Liver (tissue), 9 donors: ENCODE results near the gene SBNO1. TPM values are rescaled to one million over a fixed set of nuclear protein-coding genes. Genes with fewer than 3 reads are reported as not detected.
A peak's percentile ranks its signal among the peaks of the same experiment; 100 is the strongest.
"Not testable (repeated sequence)": the region's sequence is repeated elsewhere in the genome, so short reads cannot be mapped to it uniquely, and the experiment has no call there.

Experiments
- DNase-seq: peaks from one replicate; pipeline ENCODE4 v3.0.0-alpha.2; 2017; ENCODE audit warnings: low spot score
- H3K27ac ChIP-seq, 2 donors: one replicate each; pipeline ENCODE4 v1.7.0; 2013; ENCODE audit warnings: inconsistent platforms in 2 of 2, low read length in 2 of 2, control low read depth in 1 of 2, low read depth in 1 of 2, mild to moderate bottlenecking in 1 of 2
- H3K27me3 ChIP-seq, 4 donors: one replicate each; pipeline versions ENCODE4 v1.6.1 to v1.7.0; 2013; ENCODE audit warnings: low read length in 3 of 4, inconsistent platforms in 1 of 4, mild to moderate bottlenecking in 1 of 4, moderate library complexity in 1 of 4; ENCODE audit not compliant: control insufficient read depth in 4 of 4, insufficient read depth in 4 of 4
- H3K36me3 ChIP-seq, 4 donors: one replicate each; pipeline versions ENCODE4 v1.6.1 to v1.7.0; 2013; ENCODE audit warnings: low read length in 3 of 4, mild to moderate bottlenecking in 3 of 4, low read depth in 1 of 4, moderate library complexity in 1 of 4; ENCODE audit not compliant: control insufficient read depth in 4 of 4, insufficient read depth in 3 of 4
- H3K4me1 ChIP-seq, 4 donors: one replicate each; pipeline versions ENCODE4 v1.6.1 to v1.7.0; 2013; ENCODE audit warnings: low read length in 3 of 4, mild to moderate bottlenecking in 3 of 4, moderate library complexity in 1 of 4; ENCODE audit not compliant: control insufficient read depth in 4 of 4, insufficient read depth in 4 of 4
- H3K4me3 ChIP-seq, 3 donors: one replicate each; pipeline versions ENCODE4 v1.6.1 to v1.7.0; 2013; ENCODE audit warnings: low read length in 3 of 3, control low read depth in 1 of 3, low read depth in 1 of 3, mild to moderate bottlenecking in 1 of 3
- H3K9ac ChIP-seq, 2 donors: one replicate each; pipeline ENCODE4 v1.7.0; 2013; ENCODE audit warnings: low read length in 2 of 2, mild to moderate bottlenecking in 2 of 2, moderate library complexity in 2 of 2, control low read depth in 1 of 2, low read depth in 1 of 2
- H3K9me3 ChIP-seq, 4 donors: one replicate each; pipeline versions ENCODE4 v1.6.1 to v1.7.0; 2013; ENCODE audit warnings: low read length in 3 of 4; ENCODE audit not compliant: control insufficient read depth in 4 of 4
- EGR1 ChIP-seq, 2 donors: IDR thresholded peaks; 2 replicates each; pipeline ENCODE4 v1.6.1; 2016 to 2018; ENCODE audit warnings: antibody characterized with exemption in 2 of 2, low read depth in 2 of 2
- FOXA1 ChIP-seq: IDR thresholded peaks from 2 replicates; pipeline ENCODE4 v1.6.1; 2016; ENCODE audit warnings: antibody characterized with exemption
- FOXA2 ChIP-seq: IDR thresholded peaks from 2 replicates; pipeline ENCODE4 v1.6.1; 2016; ENCODE audit warnings: antibody characterized with exemption
- GABPA ChIP-seq, 2 donors: IDR thresholded peaks in 1 of 2; conservative IDR thresholded peaks in 1 of 2; 2 replicates each; pipeline ENCODE4 v1.6.1; 2016; ENCODE audit warnings: antibody characterized with exemption in 2 of 2, mild to moderate bottlenecking in 1 of 2, moderate library complexity in 1 of 2
- HNF4G ChIP-seq: IDR thresholded peaks from 2 replicates; pipeline ENCODE4 v1.6.1; 2016; ENCODE audit warnings: antibody characterized with exemption
- JUND ChIP-seq, 2 donors: IDR thresholded peaks; 2 replicates each; pipeline ENCODE4 v1.6.1; 2016; ENCODE audit warnings: antibody characterized with exemption in 2 of 2
- NR2F2 ChIP-seq: IDR thresholded peaks from 2 replicates; pipeline ENCODE4 v1.6.1; 2016; ENCODE audit warnings: antibody characterized with exemption
- RAD21 ChIP-seq, 2 donors: IDR thresholded peaks; 2 replicates each; pipeline ENCODE4 v1.6.1; 2016; ENCODE audit warnings: antibody characterized with exemption in 2 of 2, mild to moderate bottlenecking in 2 of 2
- SP1 ChIP-seq: IDR thresholded peaks from 2 replicates; pipeline ENCODE4 v1.6.1; 2018; ENCODE audit warnings: antibody characterized with exemption, mild to moderate bottlenecking
- YY1 ChIP-seq: IDR thresholded peaks from 2 replicates; pipeline ENCODE4 v1.6.1; 2016; ENCODE audit warnings: antibody characterized with exemption, mild to moderate bottlenecking
- WGBS: extraction: QIAGEN DNeasy Blood & Tissue Kit; methylation state at CpG from one replicate; pipeline ENCODE4 v1.1.7; 2013; 5-methylcytosine and 5-hydroxymethylcytosine counted together
- polyA plus RNA-seq, 2 donors: library from polyadenylated mRNA; stranded (reverse) in 1 of 2; unstranded in 1 of 2; fragments of 200-250 nt in 1 of 2; fragments of >200 nt in 1 of 2; fragmentation: Nextera tagmentation in 1 of 2; extraction: Ambion mirVana in 1 of 2; gene quantifications; one replicate each; pipeline versions ENCODE4 v1.2.1 to v1.2.3, GENCODE V29; 2013 to 2015
- total RNA-seq, 2 donors: library from RNA; depleted of rRNA; stranded (reverse); fragments of >200 nt; gene quantifications; one replicate each; pipeline ENCODE4 v1.2.3, GENCODE V29; 2014
- TF ChIP-seq, protein P1 (sequence below): IDR thresholded peaks from 2 replicates; pipeline ENCODE4 v1.6.1; 2016; ENCODE audit warnings: antibody characterized with exemption
- TF ChIP-seq, protein P2 (sequence below): IDR thresholded peaks from 2 replicates; pipeline ENCODE4 v1.6.1; 2016; ENCODE audit warnings: antibody characterized with exemption
- TF ChIP-seq, protein P3 (sequence below): IDR thresholded peaks from 2 replicates; pipeline ENCODE4 v1.6.1; 2016; ENCODE audit warnings: antibody characterized with exemption, mild to moderate bottlenecking
- donor health status: healthy.
- donor health status: healthy.
- donor health status: healthy.
- donor health status: healthy.
- donor health status: healthy.

Gene SBNO1
- total and polyA plus RNA-seq, 4 donors: 4.0 to 19.8 (median 10.4) TPM

DNA sequence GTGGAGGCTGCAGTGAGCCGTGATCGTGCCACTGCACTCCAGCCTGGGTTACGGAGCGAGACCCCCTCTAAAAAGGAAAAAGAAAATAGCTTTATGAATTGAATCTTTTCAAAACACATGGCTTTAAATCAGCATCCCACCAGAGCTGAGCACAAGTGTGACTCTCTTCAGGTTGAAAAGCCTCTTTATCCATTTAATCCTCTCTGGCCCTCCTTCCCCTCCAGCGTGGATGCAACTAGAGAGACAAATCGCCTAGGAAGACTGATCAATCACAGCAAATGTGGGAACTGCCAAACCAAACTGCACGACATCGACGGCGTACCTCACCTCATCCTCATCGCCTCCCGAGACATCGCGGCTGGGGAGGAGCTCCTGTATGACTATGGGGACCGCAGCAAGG lies 42.6 kb upstream of the SBNO1 start:
- not testable (repeated sequence) for H3K4me3 ChIP-seq, H3K27ac ChIP-seq, H3K4me1 ChIP-seq, H3K9ac ChIP-seq, DNase-seq, H3K27me3 ChIP-seq, H3K9me3 ChIP-seq
- 97% methylated on average over 15 of the region's 15 CpGs for WGBS
- peaks cover 19 to 48% (median 32%) of the 10 kb centered on the region in 4 donors for H3K36me3 ChIP-seq

DNA sequence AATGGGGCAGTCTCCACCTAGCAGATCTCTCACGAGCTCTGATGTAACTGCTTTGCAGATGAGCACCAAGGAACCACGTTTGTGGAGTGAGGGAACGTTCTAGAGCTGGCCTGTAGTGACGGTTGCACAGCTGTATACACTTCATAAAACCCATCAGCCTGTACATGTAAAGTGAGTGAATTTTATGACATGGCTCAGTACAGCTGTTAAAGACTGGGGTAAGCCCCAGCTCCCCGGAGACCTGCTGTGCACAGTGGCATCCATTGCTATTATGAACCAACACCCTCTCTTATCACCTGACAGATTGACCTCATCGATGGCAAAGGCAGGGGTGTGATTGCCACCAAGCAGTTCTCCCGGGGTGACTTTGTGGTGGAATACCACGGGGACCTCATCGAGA lies 39.9 kb upstream of the SBNO1 start:
- peaks cover 19 to 53% (median 33%) of the 10 kb centered on the region in 4 donors for H3K36me3 ChIP-seq
- WGBS: 94% methylated on average over 9 of the region's 9 CpGs
- no peak overlapping the region for H3K9ac ChIP-seq
- H3K4me1 ChIP-seq: no peaks in the 10 kb centered on the region
- no peak overlapping the region for H3K27ac ChIP-seq
- H3K9me3 ChIP-seq: no peaks in the 10 kb centered on the region
- H3K27me3 ChIP-seq: no peaks in the 10 kb centered on the region
- TF ChIP-seq FOXA1: no peak
- no peak for TF ChIP-seq NR2F2
- TF ChIP-seq SP1: no peak
- no peak for TF ChIP-seq HNF4G
- TF ChIP-seq YY1: no peak
- TF ChIP-seq, protein P1, sequence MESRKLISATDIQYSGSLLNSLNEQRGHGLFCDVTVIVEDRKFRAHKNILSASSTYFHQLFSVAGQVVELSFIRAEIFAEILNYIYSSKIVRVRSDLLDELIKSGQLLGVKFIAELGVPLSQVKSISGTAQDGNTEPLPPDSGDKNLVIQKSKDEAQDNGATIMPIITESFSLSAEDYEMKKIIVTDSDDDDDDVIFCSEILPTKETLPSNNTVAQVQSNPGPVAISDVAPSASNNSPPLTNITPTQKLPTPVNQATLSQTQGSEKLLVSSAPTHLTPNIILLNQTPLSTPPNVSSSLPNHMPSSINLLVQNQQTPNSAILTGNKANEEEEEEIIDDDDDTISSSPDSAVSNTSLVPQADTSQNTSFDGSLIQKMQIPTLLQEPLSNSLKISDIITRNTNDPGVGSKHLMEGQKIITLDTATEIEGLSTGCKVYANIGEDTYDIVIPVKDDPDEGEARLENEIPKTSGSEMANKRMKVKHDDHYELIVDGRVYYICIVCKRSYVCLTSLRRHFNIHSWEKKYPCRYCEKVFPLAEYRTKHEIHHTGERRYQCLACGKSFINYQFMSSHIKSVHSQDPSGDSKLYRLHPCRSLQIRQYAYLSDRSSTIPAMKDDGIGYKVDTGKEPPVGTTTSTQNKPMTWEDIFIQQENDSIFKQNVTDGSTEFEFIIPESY: no peak
- TF ChIP-seq, protein P2, sequence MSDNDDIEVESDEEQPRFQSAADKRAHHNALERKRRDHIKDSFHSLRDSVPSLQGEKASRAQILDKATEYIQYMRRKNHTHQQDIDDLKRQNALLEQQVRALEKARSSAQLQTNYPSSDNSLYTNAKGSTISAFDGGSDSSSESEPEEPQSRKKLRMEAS: no peak
- no peak for TF ChIP-seq FOXA2
- no peak for TF ChIP-seq EGR1 (IDR thresholded peaks at IDR 0.05; ENCODE audit: low read depth in 2 of 2)
- TF ChIP-seq RAD21 (IDR thresholded peaks at IDR 0.05): no peak
- TF ChIP-seq JUND (IDR thresholded peaks at IDR 0.05): no peak
- no peak for DNase-seq
- H3K4me3 ChIP-seq: no peak overlapping the region

DNA sequence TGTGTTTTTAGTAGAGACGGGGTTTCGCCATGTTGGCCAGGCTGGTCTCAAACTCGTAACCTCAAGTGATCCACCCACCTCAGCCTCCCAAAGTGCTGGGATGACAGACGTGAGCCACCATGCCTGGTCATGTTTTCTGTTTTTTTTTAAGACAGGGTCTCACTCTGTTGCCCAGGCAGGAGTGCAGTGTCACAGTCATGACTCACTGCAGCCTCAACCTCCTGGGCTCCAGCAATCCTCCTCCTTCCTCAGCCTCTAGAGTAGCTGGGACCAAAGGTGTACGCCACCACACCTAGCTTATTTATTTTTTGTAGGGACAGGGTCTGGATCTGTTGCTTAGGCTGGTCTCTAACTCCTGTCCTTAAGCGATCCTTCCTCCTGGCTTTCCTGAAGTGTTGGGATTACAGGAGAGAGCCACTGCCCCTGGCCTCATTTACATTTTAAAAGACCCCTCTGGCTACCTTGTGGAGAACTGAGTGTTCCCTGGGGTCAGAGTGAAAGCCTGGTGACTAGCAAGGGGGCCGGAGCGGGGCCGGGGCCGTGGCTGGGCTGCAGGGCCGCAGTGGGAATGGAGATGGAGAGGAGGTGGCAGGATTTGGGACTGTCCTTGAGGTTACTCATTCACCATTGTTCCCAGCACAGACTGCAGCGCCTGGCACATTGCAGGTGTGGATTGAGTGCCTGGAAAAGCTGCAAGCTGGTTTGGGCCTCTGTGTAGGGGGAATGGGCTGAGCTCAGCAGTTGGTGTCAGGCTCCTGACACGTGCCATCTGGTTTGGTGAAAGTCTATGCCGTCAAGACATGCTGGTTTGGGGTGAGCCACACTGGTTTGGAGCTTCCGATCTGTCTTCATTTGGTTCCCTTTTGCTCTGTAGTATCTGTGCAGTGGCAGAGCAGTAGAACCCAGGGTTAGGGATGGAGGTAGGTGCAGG lies 37.4 kb upstream of the SBNO1 start:
- no peak for DNase-seq

DNA sequence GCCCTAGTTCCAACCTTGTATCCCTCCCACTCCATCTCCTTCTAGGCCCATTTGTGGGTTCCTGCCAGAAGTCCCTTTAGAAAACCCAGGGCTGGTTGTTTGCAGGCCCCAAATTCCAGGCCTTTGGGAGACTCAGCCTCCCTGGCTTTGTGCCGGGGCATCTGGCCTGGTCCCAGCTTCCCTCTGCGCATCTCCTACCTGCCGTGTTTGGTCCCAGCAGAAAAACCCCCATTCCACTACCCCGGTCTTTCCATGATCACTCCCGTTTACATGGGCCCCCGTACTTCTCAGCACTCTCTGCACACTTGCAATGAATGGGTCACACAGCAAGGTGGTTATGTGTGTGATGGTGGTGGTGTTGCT lies 34.6 kb upstream of the SBNO1 start:
- peaks cover 6 to 54% (median 35%) of the 10 kb centered on the region in 4 donors for H3K36me3 ChIP-seq
- TF ChIP-seq JUND (IDR thresholded peaks at IDR 0.05) (no peak), GABPA (IDR thresholded peaks at IDR 0.05 in 1 of 2, conservative IDR thresholded peaks at IDR 0.05 in 1 of 2) (no peak)
- TF ChIP-seq, protein P3, sequence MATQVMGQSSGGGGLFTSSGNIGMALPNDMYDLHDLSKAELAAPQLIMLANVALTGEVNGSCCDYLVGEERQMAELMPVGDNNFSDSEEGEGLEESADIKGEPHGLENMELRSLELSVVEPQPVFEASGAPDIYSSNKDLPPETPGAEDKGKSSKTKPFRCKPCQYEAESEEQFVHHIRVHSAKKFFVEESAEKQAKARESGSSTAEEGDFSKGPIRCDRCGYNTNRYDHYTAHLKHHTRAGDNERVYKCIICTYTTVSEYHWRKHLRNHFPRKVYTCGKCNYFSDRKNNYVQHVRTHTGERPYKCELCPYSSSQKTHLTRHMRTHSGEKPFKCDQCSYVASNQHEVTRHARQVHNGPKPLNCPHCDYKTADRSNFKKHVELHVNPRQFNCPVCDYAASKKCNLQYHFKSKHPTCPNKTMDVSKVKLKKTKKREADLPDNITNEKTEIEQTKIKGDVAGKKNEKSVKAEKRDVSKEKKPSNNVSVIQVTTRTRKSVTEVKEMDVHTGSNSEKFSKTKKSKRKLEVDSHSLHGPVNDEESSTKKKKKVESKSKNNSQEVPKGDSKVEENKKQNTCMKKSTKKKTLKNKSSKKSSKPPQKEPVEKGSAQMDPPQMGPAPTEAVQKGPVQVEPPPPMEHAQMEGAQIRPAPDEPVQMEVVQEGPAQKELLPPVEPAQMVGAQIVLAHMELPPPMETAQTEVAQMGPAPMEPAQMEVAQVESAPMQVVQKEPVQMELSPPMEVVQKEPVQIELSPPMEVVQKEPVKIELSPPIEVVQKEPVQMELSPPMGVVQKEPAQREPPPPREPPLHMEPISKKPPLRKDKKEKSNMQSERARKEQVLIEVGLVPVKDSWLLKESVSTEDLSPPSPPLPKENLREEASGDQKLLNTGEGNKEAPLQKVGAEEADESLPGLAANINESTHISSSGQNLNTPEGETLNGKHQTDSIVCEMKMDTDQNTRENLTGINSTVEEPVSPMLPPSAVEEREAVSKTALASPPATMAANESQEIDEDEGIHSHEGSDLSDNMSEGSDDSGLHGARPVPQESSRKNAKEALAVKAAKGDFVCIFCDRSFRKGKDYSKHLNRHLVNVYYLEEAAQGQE: no peak
- 92% methylated on average over 6 of the region's 6 CpGs for WGBS
- peaks cover 2 to 11% (median 5%) of the 10 kb centered on the region in 4 donors for H3K4me1 ChIP-seq
- no peaks in the 10 kb centered on the region for H3K27me3 ChIP-seq
- no peaks in the 10 kb centered on the region for H3K9me3 ChIP-seq
- no peak overlapping the region for H3K9ac ChIP-seq
- DNase-seq: no peak
- H3K27ac ChIP-seq: peak overlapping the region in 1 of 2 donors; percentile 47
- no peak overlapping the region for H3K4me3 ChIP-seq

More for the DNA sequence above, 37.4 kb upstream of the SBNO1 start:
- Histone ChIP-seq H3K9ac (no peak overlapping the region), H3K36me3 (peaks cover 16 to 53% (median 29%) of the 10 kb centered on the region in 4 donors), H3K9me3 (no peaks in the 10 kb centered on the region), H3K4me1 (peaks cover 2 to 11% (median 5%) of the 10 kb centered on the region in 4 donors), H3K27me3 (no peaks in the 10 kb centered on the region), H3K27ac (no peak overlapping the region), H3K4me3 (no peak overlapping the region)
- no peak for TF ChIP-seq SP1
- WGBS: 94% methylated on average over 15 of the region's 15 CpGs
